SK-N-SH (cell line): ENCODE data around the gene PACSIN1.

Experiments
- ELF1 ChIP-seq: IDR thresholded peaks from 2 replicates; pipeline ENCODE4 v1.4.0; 2012
- NFIC ChIP-seq: IDR thresholded peaks from 2 replicates; pipeline ENCODE4 v1.4.0; 2012; ENCODE audit warnings: borderline replicate concordance
- POLR2AphosphoS5 ChIP-seq: IDR thresholded peaks from 2 replicates; pipeline ENCODE4 v1.6.1; 2012; ENCODE audit warnings: low read depth, low read length
- RCOR1 ChIP-seq: fragments of 150-350 bp; IDR thresholded peaks from 2 replicates; pipeline ENCODE4 v1.6.1; 2017; ENCODE audit warnings: antibody characterized with exemption, low read length
- TF ChIP-seq, protein P1 (sequence below): fragments of 200-600 bp; sonication (generic); IDR thresholded peaks from 2 replicates; pipeline ENCODE4 v1.6.1; 2017; ENCODE audit warnings: antibody characterized with exemption, mild to moderate bottlenecking, moderate library complexity
- TF ChIP-seq, protein P2 (sequence below): fragments of 150-350 bp; IDR thresholded peaks from 2 replicates; pipeline ENCODE4 v1.6.1; 2016; ENCODE audit warnings: mild to moderate bottlenecking, low read depth, low read length

DNA sequence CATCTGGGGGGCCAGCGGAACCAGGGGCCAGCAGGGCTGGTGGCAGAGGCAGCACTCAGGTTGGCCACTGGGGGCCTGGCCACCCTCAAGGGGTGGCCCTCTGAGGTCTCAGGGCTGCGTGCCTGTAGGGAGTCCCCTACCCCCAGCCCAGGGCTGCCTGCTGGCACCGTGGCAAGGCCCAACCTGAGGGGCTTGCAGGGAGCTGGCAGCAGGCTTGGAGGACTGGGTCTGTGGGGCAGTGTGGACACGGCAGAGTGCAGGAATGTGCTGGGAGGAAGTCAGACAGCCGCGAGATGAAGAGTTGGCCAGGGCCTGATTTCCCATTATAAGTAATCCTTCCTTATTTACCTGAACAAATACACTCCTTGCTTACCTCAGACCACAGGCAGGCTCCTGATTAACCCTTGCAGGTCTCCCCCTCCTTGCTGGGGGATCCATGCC is 90.2 kb downstream of the PACSIN1 start, which contains the start of gene SPDEF:
- TF ChIP-seq ELF1 (no peak), POLR2AphosphoS5 (no peak), NFIC (no peak), RCOR1 (no peak)
- TF ChIP-seq, protein P1, sequence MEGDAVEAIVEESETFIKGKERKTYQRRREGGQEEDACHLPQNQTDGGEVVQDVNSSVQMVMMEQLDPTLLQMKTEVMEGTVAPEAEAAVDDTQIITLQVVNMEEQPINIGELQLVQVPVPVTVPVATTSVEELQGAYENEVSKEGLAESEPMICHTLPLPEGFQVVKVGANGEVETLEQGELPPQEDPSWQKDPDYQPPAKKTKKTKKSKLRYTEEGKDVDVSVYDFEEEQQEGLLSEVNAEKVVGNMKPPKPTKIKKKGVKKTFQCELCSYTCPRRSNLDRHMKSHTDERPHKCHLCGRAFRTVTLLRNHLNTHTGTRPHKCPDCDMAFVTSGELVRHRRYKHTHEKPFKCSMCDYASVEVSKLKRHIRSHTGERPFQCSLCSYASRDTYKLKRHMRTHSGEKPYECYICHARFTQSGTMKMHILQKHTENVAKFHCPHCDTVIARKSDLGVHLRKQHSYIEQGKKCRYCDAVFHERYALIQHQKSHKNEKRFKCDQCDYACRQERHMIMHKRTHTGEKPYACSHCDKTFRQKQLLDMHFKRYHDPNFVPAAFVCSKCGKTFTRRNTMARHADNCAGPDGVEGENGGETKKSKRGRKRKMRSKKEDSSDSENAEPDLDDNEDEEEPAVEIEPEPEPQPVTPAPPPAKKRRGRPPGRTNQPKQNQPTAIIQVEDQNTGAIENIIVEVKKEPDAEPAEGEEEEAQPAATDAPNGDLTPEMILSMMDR, result no peak
- TF ChIP-seq, protein P2, sequence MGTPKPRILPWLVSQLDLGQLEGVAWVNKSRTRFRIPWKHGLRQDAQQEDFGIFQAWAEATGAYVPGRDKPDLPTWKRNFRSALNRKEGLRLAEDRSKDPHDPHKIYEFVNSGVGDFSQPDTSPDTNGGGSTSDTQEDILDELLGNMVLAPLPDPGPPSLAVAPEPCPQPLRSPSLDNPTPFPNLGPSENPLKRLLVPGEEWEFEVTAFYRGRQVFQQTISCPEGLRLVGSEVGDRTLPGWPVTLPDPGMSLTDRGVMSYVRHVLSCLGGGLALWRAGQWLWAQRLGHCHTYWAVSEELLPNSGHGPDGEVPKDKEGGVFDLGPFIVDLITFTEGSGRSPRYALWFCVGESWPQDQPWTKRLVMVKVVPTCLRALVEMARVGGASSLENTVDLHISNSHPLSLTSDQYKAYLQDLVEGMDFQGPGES, result no peak
